ENCODE measurements around the gene SLC16A13.

The SLC16A13 gene

GRCh38 chr17:7064261-7064660 lies 28.4 kb downstream of the SLC16A13 start:
- H3K4me3 ChIP-seq (ENCODE audit: control insufficient read depth, low read depth, low read length) = no peak overlapping the region
- no peak for TF ChIP-seq CTCF (conservative IDR thresholded peaks at IDR 0.05; ENCODE audit: control insufficient read depth, insufficient read depth, low read depth, low read length)
- DNase-seq (ENCODE audit: low read depth) = peak; percentile 38

- no peak overlapping the region for H3K4me3 ChIP-seq (ENCODE audit: control insufficient read depth, low read depth, low read length)
- TF ChIP-seq CTCF (conservative IDR thresholded peaks at IDR 0.05; ENCODE audit: control insufficient read depth, insufficient read depth, low read depth, low read length) = no peak
- no peak for DNase-seq (ENCODE audit: low read depth)
Measured at GRCh38 chr17:7067198-7067597, 31.4 kb downstream of the SLC16A13 start.

DNA sequence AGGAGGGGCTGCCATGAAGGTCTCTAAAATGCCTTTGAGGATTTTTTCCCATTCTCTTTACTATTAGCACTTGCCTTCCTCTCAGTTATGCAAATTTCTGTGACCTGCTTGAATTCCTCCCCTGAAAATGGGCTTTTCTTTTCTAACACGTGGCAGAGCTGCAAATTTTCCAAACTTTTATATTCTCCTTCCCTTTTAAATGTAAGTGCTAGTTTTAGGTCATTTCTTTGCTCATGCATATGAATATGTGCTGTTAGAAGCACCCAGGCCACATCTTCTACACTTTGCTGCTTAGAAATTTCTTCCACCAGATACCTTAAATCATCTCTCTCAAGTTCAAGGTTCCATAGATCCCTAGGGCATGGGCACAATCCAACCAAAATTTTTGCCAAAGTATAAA lies 32.5 kb downstream of the SLC16A13 start:
- no peak for DNase-seq (ENCODE audit: low read depth)
- H3K4me3 ChIP-seq (ENCODE audit: control insufficient read depth, low read depth, low read length) = no peak overlapping the region
- TF ChIP-seq CTCF (conservative IDR thresholded peaks at IDR 0.05; ENCODE audit: control insufficient read depth, insufficient read depth, low read depth, low read length) = no peak

GRCh38 chr17:7070712-7071111 lies 34.9 kb downstream of the SLC16A13 start:
- no peak for TF ChIP-seq CTCF (conservative IDR thresholded peaks at IDR 0.05; ENCODE audit: control insufficient read depth, insufficient read depth, low read depth, low read length)
- no peak for DNase-seq (ENCODE audit: low read depth)
- no peak overlapping the region for H3K4me3 ChIP-seq (ENCODE audit: control insufficient read depth, low read depth, low read length)

DNA sequence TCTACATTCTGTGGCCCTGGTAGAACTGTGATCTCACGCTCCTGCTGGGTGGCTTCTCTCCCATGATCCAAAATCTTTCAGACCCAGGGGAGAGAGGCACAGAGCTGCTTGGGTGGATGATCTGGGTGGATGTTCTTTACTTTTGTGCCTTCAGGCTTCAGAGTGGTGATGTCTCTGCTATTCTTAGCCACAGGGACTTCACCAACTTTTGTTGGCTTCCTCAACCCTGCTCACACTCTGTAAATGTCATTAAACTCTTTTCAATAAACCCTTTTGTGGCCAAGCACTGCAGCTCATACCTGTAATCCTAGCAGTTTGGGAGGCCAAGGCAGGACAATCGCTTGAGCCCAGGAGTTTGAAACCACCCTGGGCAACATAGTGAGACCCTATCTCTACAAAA lies 36.6 kb downstream of the SLC16A13 start:
- TF ChIP-seq CTCF (conservative IDR thresholded peaks at IDR 0.05; ENCODE audit: control insufficient read depth, insufficient read depth, low read depth, low read length) = no peak
- DNase-seq (ENCODE audit: low read depth) = no peak
- H3K4me3 ChIP-seq (ENCODE audit: control insufficient read depth, low read depth, low read length) = no peak overlapping the region

DNA sequence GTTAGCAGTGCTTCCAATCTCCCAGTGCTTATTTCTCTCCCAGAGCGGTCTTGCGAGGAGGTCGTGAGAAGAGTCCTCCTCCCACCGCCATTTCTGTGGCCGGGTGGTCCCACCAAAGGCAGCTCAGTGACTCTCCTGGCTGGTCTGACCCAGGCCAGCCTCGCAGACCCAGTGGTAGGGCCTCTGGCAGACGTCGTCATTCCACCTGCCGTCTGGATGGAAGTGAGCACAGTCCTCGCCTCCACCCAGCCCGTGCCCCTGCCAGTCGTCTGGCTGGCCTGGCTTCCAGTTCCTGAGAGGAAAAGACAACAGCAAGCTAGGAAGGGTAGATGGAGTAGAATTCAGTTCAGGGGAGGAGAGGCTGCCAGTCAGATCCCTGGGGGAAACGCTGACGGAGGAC lies 39.1 kb downstream of the SLC16A13 start:
- no peak overlapping the region for H3K4me3 ChIP-seq (ENCODE audit: control insufficient read depth, low read depth, low read length)
- DNase-seq (ENCODE audit: low read depth) = no peak
- TF ChIP-seq CTCF (conservative IDR thresholded peaks at IDR 0.05; ENCODE audit: control insufficient read depth, insufficient read depth, low read depth, low read length) = no peak

- no peak for TF ChIP-seq CTCF (conservative IDR thresholded peaks at IDR 0.05; ENCODE audit: control insufficient read depth, insufficient read depth, low read depth, low read length)
- no peak overlapping the region for H3K4me3 ChIP-seq (ENCODE audit: control insufficient read depth, low read depth, low read length)
- no peak for DNase-seq (ENCODE audit: low read depth)
Measured at GRCh38 chr17:7077911-7078546, 42.2 kb downstream of the SLC16A13 start.
